GM18858 (cell line): ENCODE data around the gene PABPN1L.

Experiments
- ATAC-seq: cut with Tn5 transposase; IDR thresholded peaks from one replicate; pipeline ENCODE4 v1.9.1; 2021; ENCODE audit not compliant: unreplicated experiment

Gene PABPN1L, protein sequence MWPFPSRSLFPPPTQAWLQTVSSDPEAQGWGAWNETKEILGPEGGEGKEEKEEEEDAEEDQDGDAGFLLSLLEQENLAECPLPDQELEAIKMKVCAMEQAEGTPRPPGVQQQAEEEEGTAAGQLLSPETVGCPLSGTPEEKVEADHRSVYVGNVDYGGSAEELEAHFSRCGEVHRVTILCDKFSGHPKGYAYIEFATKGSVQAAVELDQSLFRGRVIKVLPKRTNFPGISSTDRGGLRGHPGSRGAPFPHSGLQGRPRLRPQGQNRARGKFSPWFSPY

DNA sequence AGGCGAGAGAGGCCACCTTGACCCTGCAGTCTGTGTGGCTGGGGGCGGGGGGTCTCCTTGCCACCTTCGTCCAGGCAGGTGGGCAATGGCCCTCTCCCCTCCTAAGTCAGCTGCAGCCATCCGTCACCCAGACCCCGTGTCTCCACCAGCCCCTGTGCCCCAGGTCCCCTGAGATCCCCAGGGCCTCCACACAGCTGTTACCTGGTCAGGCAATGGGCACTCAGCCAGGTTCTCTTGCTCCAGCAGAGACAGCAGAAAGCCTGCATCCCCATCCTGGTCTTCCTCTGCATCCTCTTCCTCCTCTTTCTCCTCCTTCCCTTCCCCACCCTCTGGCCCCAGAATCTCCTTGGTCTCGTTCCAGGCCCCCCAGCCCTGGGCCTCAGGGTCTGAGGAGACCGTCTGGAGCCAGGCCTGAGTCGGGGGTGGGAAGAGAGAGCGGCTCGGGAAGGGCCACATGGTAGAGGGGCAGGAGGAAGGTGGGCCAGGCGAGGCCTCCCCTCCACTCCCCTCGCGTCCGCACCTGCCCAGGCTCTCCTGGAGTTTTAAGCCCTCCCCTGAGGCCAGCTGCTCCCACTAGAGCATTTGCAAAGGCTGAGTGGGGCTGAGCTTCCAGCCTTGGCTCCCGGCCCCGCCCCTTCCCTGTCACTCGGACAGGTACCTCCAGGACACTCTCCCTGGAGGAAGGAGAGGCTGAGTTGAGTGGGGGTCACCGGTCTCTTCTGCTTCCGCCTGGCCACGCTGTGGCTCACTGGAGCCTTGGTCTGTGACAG lies at the start of gene PABPN1L:
Gene PABPN1L, minus strand, starts transcription at position 510 of the 770 bp plus-strand sequence. Its CDS starts 54 bp downstream, at position 456.
- ATAC-seq, result no peak

DNA sequence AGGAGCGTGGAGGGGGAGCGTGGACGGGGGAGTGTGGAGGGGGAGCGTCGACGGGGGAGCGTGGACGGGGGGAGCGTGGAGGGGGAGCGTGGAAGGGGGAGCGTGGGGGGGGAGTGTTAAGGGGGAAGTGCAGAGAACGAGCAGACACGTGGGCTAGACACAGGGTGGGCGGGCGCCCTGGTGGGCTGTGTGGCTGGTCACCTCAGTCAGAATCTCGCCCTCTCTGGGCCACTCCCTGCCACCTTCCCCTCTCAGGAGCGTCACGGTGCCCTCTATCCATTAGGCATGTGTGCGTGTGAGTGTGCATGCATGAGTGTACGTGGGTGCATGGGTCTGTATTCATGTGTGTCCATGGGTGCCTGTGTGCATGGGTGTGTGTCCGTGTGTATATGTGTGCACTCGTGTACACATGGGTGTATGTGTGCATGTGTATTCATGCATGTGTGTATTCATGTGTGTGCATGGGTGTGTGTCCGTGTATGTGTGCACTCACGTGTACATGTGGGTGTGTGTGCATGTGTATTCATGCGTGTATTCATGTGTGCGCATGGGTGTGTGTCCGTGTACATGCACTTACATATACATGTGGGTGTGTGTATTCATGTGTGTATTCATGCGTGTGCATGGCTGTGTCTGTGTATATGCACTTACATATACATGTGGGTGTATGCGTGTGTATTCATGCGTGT lies 49.3 kb upstream of the PABPN1L start:
- no peak for ATAC-seq

DNA sequence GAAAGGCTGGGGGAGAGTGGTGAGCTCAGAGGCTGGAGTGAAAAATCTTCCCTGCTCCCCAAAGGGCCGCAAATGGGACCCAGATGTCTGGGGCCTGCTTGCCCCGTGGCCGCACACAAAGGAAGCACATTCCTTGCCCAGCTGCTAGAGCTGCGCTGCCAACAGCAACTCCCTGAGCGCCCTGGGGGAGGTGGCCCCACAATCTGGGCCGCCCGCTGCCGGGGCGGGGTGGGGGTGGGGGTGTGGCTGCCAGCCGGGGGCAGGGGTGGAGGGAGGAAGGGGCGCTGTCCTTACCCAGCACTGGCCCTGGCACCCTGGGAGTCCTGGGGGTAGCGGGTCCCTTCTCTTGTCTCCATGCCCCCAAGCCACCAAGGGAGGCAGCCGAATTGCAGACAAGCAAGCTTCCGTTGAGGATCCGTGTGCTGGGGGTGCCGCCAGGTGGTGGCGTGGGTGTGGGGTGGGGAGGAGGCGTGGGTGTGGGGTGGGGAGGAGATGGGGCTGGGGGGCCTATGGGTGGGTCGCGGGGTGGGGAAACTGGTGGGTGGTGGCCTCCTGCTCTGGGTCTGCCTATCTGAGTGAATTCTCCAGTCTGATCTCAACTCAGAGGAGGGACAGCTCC lies 48.4 kb upstream of the PABPN1L start:
- no peak for ATAC-seq

DNA sequence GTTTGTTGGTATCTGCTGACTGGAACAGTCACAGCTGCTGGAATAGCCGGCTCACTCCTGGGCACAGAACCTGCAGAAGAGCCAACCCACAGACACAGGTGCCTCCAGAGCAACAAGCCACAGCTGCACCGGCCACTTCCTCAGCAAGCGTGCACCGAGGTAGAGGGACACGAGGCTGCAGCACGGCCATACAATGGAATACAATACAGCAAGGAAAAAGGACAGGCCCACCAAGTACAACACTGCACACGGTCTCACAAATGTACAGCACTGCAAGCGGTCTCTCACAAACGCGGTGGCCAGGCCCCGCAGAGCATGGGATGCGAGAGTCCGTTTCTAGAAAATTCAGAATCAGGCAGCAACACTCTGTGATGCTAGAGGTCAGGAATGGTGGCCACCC lies 47.4 kb upstream of the PABPN1L start:
- no peak for ATAC-seq

DNA sequence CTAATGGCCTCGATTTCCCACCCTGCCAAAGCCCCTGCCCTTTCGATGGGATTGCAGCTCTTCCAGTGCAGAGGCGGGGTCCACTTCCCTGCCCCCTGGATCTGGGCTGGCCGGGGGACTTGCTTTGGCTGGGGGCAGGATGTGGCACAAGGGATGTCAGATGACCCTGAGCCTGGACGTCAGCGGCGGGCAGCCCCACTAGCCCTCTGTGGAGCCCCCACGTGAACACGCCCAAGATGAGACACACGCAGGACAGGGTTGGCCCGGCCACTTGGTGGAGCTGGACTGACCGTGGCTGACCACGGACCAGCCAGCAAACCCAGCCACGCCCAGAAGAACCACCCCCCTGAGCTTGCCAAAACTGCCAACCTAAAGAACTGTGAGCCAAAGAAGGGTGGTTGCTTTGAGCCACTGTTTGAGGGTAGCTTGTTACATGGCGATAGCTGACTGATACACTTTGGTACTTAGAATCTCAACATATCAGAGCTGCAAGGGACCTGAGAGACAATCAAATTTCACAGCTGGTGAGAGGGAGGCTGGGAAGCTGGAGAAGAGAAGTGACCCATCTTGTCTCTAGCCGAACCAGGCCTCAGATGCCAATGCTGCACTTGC lies 46.6 kb upstream of the PABPN1L start:
- ATAC-seq, result no peak

DNA sequence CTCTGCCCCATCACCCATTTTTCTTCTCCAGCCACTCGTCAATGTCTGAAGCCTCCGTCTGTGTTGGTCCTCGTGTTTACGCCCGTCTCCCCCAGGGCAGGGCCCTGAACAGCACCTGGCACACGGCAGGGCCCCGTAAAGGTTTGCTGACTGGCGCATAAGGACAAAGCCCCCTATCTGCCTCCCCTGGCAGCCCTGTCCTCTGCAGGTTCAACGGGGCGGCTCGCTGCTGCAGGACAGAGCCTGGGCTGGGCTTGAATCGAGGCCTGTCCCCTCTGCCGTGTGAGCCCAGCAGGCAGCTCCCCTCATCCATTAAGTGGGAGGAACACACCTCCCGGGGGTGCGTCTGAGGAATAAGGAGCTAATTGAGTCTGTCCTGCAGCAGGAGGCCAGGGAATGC lies 46.1 kb upstream of the PABPN1L start:
- ATAC-seq, result no peak

DNA sequence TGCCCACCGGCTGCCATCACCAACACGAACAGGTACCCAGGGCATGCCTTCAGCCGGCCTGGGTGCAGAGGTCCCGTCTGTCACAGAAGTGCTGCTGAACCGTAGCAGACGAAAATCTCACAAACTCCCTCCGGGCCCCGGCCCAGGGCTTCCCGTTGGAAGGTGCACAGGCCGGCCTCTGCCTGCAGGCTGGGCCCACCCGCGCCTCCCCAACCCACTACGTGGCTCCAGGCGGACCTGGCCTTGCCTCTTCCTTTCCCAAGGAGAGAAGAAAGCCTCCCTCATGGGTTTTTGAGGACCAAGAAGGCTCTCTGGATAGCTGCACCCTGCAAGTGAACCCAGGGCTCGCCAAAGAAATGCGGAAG lies 45.5 kb upstream of the PABPN1L start:
- no peak for ATAC-seq

DNA sequence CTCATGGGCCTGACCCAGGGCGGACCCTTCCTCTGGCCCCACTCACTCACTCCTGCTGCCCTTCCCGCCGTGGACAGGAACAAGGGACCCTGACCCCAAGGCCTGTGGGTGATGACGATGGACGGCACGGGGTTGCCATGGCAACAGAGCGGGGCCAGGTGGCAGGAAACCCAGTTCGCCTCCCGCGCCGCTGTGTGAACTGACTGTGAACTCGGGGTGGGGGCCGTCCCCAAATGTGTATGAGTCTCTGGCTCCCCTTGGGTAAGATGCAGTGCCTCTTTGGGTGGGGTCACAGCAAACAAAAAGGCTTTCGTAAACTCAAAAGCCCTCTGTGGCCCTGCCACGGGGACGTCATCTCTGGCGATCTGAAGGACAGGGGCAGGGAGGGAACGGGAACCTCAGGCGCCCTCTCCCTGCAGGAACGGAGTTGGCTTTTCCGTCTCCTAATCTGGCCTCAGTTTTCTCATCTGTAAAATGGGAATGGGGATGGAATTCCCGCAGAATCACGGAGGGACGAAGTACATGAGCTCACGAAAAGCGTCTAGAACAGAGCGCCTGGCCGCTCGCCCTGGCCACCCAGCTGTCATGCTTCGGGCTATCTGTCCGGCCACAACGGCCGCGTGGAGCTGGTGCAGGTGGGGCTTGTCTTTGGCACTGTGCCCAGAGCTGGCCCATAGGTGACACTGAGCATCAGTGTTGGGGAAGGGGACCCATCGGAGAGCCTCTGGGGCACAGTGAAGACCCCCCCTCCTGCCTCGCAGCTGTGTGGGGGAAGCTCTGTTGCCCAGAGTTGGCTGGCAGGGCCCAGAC lies 44.9 kb upstream of the PABPN1L start:
- ATAC-seq, result no peak

DNA sequence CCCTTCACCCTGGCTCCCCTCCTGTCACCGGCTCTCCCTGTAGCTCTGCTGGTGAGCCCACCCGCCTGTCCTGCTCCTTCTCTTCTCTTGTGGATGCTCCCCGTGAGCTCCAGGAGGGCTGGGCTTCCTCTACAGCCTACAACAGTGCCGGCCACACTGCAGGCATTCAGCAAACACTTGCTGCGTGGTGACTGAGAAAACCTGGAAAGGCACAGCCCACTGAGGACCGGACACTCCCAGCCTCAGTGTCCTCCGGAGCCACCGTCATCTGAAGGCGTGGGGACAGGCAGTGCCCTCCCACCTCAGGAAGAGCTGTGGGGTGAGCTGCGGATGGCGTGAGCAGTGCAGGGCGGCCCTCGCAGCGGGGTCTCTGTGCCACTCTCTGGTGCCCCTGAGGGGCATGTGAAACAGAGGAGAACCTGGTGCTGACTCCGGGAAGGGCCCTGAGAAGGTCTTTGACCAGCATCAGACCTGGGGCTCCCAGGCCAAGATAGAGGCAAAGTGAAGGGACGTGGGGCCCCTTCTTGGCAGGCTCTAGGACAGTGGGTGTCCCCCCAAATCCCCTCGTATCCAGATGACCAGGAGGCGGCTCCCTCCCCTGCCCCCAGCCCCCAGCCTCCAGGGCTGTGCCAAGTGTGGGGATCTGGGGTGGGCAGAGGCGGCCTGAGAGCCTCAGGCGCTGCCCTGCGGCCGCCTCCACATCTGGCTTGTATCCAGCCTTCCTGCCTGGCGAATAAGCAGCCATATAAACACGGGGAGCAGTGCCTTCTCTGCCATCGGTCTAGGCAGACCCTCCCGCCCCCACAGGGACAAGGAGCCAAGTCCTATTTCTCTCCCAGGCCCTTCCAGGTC lies 44.0 kb upstream of the PABPN1L start:
- no peak for ATAC-seq

DNA sequence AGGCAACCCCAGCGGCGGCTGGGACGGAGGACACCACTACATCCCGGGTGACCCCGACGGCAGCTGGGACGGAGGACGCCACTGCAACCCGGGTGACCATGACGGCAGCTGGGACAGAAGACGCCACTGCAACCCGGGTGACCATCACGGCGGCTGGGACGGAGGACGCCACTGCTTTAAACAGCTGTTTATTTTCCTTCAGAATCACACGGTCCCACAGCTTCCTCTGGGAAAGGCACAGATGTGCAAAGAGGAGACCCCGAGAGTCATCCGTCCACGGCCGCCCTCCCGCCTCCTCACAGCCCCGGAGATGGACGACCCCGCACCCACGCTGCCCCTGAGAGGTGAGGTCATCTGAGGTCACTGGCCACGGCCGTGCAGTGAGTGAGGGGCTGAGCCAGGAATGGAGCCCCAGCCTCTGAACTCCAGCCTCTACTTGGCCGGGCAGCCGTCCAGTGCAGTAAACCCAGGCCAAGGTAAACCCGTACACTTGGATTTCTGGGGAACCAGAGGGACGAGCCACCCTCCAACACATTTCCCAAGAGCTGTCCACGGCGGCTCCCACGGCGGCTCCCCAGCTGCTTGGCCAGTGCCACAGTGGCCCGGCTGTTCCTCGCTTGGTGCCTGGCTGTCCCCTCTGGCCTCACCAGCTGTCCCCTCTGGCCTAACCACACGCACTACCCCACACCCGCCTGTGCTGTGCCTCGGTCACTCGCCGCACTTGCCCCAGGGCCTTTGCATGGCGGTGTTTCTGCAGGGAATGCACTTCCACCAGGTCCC lies 43.2 kb upstream of the PABPN1L start:
- no peak for ATAC-seq

DNA sequence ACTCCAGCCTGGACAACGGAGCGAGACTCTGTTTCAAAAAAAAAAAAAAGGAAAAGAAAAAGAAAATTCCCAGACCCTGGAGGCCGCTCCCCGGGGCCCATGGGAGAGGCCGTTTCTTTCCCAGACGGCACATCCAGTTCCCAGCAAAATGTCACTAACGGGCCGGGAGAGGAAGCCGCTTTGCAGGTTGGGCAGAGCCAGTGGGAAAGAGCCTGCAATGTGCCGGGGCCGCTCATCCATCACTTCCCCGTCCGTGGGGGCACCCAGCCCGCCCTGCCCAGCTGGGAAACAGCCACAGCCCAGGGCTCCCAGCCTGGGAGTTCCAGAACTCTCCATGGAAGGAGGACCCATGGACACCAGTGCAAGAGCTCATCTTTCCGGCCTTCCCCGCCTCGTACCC lies 41.8 kb upstream of the PABPN1L start:
- no peak for ATAC-seq

DNA sequence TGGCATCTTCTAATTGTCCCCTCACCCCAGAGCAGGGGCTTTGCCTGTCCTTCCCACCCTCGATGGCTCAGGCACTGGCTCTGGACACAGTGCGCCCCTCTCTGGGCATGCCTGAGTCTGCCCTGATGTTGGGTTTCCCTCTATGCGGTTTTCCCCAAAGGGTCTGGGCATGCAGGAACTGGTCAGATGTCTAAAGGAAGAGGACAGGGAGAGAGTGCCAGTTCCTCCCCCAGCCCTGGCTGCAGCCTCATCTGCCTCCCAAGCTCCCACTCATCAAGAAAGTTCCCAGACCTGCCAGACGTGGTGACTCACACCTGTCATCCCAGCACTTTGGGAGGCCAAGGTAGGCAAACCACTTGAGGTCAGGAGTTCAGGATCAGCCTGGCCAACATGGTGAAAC lies 41.3 kb upstream of the PABPN1L start:
- no peak for ATAC-seq

DNA sequence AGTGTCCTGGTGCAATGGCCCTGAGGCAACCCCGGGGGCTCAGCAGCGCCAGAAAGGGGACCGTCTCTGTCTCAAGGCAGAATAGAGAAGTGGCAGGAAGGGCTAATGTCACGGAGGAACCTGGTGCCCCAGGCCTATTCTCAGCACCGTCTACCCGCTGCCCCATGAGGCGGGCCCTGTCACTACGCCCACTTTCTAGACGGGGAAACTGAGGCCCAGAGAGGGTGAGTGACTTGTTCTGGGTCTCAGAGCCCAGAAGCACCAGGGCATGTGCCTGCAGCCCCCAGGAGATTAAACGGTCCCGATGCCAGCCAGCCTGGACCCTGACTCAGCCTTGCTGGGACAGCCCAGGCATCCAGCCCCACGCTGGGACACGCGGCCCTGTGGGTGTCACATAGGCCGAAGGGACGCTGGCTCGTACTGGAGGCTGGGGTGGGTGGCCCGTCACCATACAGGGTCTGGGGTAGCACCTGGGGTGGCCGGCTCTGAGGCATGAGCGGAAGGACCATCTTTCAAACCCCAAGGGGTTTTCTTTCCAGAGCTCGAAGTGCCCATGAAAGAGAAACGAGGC lies 40.2 kb upstream of the PABPN1L start:
- no peak for ATAC-seq

DNA sequence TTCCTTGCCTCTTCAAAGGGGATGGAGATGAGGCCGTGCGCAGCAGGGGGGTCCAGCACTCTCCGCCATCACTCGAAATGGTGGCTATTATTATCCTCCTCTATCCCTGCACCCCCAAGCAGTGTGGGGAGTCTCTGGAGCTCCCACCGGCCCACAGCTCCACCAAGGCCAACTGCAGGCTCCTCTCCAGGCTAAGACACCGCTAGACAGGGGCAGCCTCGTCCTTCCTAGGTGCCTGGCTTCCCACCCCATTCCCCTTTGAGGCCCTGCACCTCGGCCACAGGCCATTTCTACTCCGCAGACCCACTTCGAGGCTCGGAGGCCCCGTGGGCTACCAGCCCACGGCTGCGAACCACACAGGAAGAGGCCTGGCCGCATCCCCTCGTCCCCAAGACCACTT lies 39.6 kb upstream of the PABPN1L start:
- ATAC-seq, result no peak

DNA sequence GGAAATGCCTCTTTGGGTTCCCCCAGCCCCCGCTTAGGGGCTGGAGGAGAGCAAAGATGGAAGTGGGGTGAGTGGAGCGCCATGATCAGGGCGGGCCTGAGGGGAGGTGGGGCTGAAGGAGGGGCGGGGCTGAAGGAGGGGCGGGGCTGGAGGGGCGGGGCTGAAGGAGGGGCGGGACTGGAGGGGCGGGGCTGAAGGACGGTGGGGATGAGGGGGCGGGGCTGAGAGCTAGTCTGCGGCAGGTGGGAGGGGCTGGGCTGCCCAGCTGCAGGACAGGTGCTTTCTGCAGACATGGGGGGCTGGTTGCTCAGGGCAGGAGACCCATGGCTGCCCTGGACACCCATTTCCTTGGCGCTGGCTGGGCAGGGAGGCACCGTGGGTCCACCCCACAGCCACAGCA lies 39.1 kb upstream of the PABPN1L start:
- no peak for ATAC-seq

DNA sequence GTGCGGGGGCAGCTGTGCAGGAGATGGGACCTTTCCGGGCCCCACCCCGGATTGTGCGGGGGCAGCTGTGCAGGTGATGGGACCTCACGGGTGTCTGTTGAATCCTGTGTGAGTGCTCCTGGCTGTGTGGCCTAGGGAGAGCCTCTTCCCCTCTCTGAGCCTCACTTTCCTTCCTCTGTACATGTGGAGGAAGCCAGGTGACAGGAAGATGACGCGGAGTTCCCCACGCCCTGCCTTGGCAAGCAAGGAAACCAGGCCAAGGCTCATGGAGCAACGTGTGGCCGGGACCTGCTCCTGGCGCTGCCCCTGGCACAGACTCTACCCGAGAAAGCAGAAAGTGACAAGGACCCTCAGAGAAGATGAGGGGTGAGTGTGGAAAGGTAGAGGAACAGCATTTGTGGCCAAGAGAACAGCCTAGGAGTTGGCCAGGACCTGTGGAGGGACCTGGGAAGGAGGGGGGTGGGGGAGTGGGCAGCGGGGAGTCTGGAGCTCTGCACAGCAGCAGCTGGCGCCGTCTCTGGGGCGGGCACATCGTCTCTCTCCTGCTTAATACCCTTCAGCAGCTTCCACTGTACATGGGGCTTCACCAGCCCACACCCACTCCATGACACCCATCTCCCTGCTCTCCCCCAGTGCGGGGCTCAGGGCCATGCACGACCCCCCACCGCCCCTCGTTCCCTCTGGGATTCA lies 38.4 kb upstream of the PABPN1L start:
- ATAC-seq, result no peak

DNA sequence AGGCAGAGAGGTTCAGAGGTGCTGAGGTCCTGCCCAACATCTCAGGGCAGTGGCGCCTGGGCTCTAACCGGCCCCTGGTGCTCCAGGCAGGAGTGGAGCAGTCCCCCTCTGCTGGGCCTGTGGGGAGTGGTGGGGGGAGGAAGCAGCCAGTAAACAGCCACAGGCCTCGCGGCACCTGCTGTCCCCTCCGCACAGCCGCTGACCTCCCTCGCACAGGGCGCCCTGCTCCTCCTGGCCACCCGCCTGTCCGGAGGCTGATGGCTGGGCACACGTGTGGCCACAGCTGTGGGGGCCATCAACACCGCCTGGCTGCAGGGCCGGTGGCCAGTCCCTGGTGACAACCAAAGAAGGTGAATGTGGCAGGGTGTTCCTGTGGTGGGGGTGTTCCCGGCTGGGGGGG lies 36.8 kb upstream of the PABPN1L start:
- ATAC-seq, result no peak

DNA sequence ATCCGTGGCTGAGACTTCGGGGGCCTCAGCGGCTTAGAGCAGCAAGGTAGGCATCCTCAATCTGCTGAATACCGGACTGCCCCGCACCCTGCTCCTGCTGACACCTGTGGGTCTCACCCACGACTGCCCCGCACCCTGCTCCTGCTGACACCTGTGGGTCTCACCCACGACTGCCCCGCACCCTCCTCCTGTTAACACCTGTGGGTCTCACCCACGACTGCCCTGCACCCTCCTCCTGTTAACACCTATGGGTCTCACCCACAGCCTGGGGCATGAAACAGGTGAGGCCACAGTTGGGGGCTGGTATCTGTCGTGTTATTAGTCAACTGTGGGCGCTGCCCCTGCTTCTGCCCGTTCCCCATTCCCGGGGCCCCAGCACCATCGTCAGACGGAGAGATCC lies 36.3 kb upstream of the PABPN1L start:
- ATAC-seq, result no peak
